Peyer's patch (tissue), 4 donors: ENCODE results near the gene NECTIN3. TPM values are rescaled to one million over a fixed set of nuclear protein-coding genes. Genes with fewer than 3 reads are reported as not detected.

Experiments
- DNase-seq, 3 donors: peaks; one replicate each; pipeline ENCODE4 v3.0.0-alpha.2; 2017 to 2019
- H3K27ac ChIP-seq, 4 donors: fragments of 200-600 bp; sonication (generic); one replicate each; pipeline ENCODE4 v1.5.1; 2016 to 2019
- H3K27me3 ChIP-seq, 2 donors: fragments of 200-600 bp; sonication (generic); one replicate each; pipeline ENCODE4 v1.5.1; 2019
- H3K36me3 ChIP-seq, 3 donors: fragments of 200-600 bp; sonication (generic); one replicate each; pipeline ENCODE4 v1.5.1; 2016 to 2019
- H3K4me1 ChIP-seq, 4 donors: fragments of 200-600 bp; sonication (generic); one replicate each; pipeline ENCODE4 v1.5.1; 2016 to 2019
- H3K4me3 ChIP-seq, 4 donors: fragments of 200-600 bp; sonication (generic); 1 replicate in 3 of 4; 2 replicates in 1 of 4; pipeline ENCODE4 v1.5.1; 2016 to 2019; ENCODE audit warnings: mild to moderate bottlenecking in 1 of 4
- H3K9me3 ChIP-seq, 4 donors: fragments of 200-600 bp; sonication (generic); one replicate each; pipeline ENCODE4 v1.5.1; 2016 to 2019; ENCODE audit warnings: mild to moderate bottlenecking in 1 of 4
- CTCF ChIP-seq, 6 experiments: fragments of 450-650 bp in 4 of 6; fragments of 200-600 bp in 2 of 6; sonication (generic) in 1 of 6; IDR thresholded peaks; one replicate each; pipeline ENCODE4 v1.5.1; 2017 to 2019; ENCODE audit warnings: antibody characterized with exemption in 6 of 6, mild to moderate bottlenecking in 3 of 6, moderate library complexity in 1 of 6
- POLR2A ChIP-seq, 2 donors: fragments of 450-650 bp; IDR thresholded peaks; one replicate each; pipeline ENCODE4 v1.5.1; 2017; ENCODE audit warnings: antibody characterized with exemption in 2 of 2, mild to moderate bottlenecking in 2 of 2, moderate library complexity in 2 of 2
- total RNA-seq, 4 donors: library from RNA; depleted of rRNA; stranded (reverse); fragments of >200 nt; gene quantifications; one replicate each; pipeline ENCODE4 v1.1.0, GENCODE V29; 2016

Gene NECTIN3
- total RNA-seq, 4 donors from 2014 or later = 28.1 to 57.1 (median 49.3) TPM

GRCh38 chr3:111151438-111151837 is 79.8 kb downstream of the NECTIN3 start:
- Histone ChIP-seq H3K4me1 (no peaks in the 10 kb centered on the region), H3K27me3 (no peaks in the 10 kb centered on the region), H3K4me3 (no peak overlapping the region), H3K9me3 (no peaks in the 10 kb centered on the region), H3K36me3 (no peaks in the 10 kb centered on the region), H3K27ac (no peak overlapping the region)
- TF ChIP-seq CTCF (IDR thresholded peaks at IDR 0.05) (no peak), POLR2A (IDR thresholded peaks at IDR 0.05) (no peak)
- DNase-seq = no peak

- Histone ChIP-seq H3K4me1 (no peaks in the 10 kb centered on the region), H3K9me3 (no peaks in the 10 kb centered on the region), H3K36me3 (no peaks in the 10 kb centered on the region), H3K27ac (no peak overlapping the region), H3K4me3 (no peak overlapping the region), H3K27me3 (no peaks in the 10 kb centered on the region)
- TF ChIP-seq POLR2A (IDR thresholded peaks at IDR 0.05) = no peak
- no peak for TF ChIP-seq CTCF (IDR thresholded peaks at IDR 0.05)
- no peak for DNase-seq
Observed at GRCh38 chr3:111152496-111152895, 80.9 kb downstream of the NECTIN3 start.

GRCh38 chr3:111156517-111156916 is 84.9 kb downstream of the NECTIN3 start:
- no peaks in the 10 kb centered on the region for H3K9me3 ChIP-seq
- TF ChIP-seq CTCF (IDR thresholded peaks at IDR 0.05) (no peak), POLR2A (IDR thresholded peaks at IDR 0.05) (no peak)
- H3K4me3 ChIP-seq = no peak overlapping the region
- H3K4me1 ChIP-seq = no peaks in the 10 kb centered on the region
- peaks cover 0 to 6% (median 0%) of the 10 kb centered on the region in 3 donors for H3K36me3 ChIP-seq
- DNase-seq = no peak
- no peak overlapping the region for H3K27ac ChIP-seq
- H3K27me3 ChIP-seq = no peaks in the 10 kb centered on the region

- no peak for TF ChIP-seq CTCF (IDR thresholded peaks at IDR 0.05)
- no peak for TF ChIP-seq POLR2A (IDR thresholded peaks at IDR 0.05)
- Histone ChIP-seq H3K4me1 (no peaks in the 10 kb centered on the region), H3K4me3 (no peak overlapping the region), H3K27ac (no peak overlapping the region), H3K36me3 (peaks cover 0 to 9% (median 0%) of the 10 kb centered on the region in 3 donors), H3K9me3 (no peaks in the 10 kb centered on the region), H3K27me3 (no peaks in the 10 kb centered on the region)
- no peak for DNase-seq
Observed at GRCh38 chr3:111159391-111159790, 87.8 kb downstream of the NECTIN3 start.

- Histone ChIP-seq H3K9me3 (no peaks in the 10 kb centered on the region), H3K36me3 (peaks cover 0 to 9% (median 0%) of the 10 kb centered on the region in 3 donors), H3K4me3 (no peak overlapping the region), H3K4me1 (no peaks in the 10 kb centered on the region), H3K27me3 (no peaks in the 10 kb centered on the region), H3K27ac (no peak overlapping the region)
- TF ChIP-seq POLR2A (IDR thresholded peaks at IDR 0.05) = no peak
- no peak for TF ChIP-seq CTCF (IDR thresholded peaks at IDR 0.05)
- no peak for DNase-seq
Observed at GRCh38 chr3:111164621-111165020, 93.0 kb downstream of the NECTIN3 start.

GRCh38 chr3:111165411-111165810 is 93.8 kb downstream of the NECTIN3 start:
- Histone ChIP-seq H3K4me3 (no peak overlapping the region), H3K36me3 (peaks cover 0 to 9% (median 0%) of the 10 kb centered on the region in 3 donors), H3K27ac (no peak overlapping the region), H3K27me3 (no peaks in the 10 kb centered on the region), H3K9me3 (no peaks in the 10 kb centered on the region), H3K4me1 (no peaks in the 10 kb centered on the region)
- no peak for DNase-seq
- TF ChIP-seq CTCF (IDR thresholded peaks at IDR 0.05) (no peak), POLR2A (IDR thresholded peaks at IDR 0.05) (no peak)
